ENCODE measurements around the gene ACP3. TPM values are rescaled to one million over a fixed set of nuclear protein-coding genes. Genes with fewer than 3 reads are reported as not detected.
"Not testable (repeated sequence)": the region's sequence is repeated elsewhere in the genome, so short reads cannot be mapped to it uniquely, and the experiment has no call there.

Gene ACP3, protein sequence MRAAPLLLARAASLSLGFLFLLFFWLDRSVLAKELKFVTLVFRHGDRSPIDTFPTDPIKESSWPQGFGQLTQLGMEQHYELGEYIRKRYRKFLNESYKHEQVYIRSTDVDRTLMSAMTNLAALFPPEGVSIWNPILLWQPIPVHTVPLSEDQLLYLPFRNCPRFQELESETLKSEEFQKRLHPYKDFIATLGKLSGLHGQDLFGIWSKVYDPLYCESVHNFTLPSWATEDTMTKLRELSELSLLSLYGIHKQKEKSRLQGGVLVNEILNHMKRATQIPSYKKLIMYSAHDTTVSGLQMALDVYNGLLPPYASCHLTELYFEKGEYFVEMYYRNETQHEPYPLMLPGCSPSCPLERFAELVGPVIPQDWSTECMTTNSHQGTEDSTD
- 10 to 100 TPM; 14.7 to 32.6 TPM for total RNA-seq
- long read RNA-seq, transcript ACPP-202 (11 exons, 1,783 nt), result major isoform, 10 of 20 reads
- long read RNA-seq, partial matches to known transcripts, result 1 of 20 reads
- long read RNA-seq, other reads (novel, unspliced or antisense), result 7 of 20 reads

DNA sequence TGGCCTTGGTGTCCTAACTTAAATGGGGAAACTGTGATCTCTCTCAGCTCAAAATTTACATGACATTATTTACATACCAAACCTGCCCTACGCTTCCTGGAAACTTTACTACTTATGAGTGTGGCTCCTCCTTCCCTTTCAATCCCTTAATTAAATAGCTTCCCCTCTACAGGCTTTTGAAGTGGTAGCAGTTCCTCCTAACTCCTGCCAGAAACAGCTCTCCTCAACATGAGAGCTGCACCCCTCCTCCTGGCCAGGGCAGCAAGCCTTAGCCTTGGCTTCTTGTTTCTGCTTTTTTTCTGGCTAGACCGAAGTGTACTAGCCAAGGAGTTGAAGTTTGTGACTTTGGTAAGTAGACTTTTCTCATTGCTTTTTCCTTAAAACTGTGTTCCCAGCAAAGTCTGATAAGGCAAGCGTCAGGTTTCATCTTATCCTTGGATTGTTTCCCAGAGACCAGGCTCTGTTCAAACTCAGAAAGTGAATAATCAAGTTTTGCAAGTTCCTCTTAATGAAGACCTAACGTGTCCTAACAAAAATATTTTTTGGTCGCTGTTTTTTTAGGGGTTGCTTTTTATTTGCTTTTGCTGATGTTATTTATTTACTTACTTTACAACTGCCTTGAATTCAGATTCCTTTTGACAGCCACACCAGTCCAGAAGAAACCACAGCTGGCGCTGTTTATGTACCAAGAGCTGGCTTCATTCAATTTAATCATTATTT is at the start of gene ACP3:
ACP3 (plus strand) TSS at position 179 of the 720 bp plus-strand sequence; CDS start at position 229, 50 bp downstream.
- intact Hi-C loops (cut with DNase I, micrococcal nuclease), result no loop called here
- peak; percentile 28 to 43 for DNase-seq
- peak; percentile 96 for ATAC-seq

DNA sequence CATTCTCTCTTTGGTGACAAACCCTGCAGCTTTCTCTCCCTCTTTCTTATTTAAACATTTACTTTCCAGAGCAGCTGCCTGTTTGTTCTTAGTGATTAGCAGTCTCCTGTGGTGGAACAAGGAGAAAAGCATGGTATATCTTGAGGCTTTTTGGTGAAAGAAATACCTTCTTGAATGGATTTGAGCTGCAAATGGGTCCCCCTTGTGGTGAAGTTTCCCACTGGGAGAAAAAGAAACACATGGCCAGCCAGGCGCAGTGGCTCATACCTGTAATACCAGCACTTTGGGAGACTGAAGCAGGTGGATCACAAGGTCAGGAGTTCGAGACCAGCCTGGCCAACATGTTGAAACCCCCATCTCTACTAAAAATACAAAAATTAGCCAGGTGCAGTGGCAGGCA is 48.3 kb upstream of the ACP3 start:
- intact Hi-C loops (cut with DNase I, micrococcal nuclease), result no loop called here

DNA sequence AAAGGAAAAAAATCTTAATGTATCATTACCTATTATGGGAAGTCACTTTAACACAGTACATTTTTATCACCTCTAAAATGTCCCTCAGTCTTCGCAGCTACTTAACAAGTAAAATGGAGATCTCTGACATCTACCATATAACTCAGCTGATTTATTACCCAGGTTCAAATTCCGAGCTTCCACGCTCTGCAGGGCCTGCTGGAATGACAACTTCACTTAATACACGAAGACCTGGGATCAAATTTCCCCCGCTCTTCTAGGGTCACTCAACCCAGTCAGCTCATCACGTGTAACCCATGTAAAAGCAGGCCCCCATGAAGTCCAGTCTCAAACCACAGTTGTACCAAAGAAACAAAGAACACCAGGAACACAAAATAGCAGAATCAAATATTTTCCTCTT is 44.2 kb upstream of the ACP3 start:
- no peak for ATAC-seq
- intact Hi-C loops (cut with DNase I, micrococcal nuclease), result no loop called here

More for the DNA sequence above, 48.3 kb upstream of the ACP3 start:
- DNase-seq (no peak), ATAC-seq (no peak)

DNA sequence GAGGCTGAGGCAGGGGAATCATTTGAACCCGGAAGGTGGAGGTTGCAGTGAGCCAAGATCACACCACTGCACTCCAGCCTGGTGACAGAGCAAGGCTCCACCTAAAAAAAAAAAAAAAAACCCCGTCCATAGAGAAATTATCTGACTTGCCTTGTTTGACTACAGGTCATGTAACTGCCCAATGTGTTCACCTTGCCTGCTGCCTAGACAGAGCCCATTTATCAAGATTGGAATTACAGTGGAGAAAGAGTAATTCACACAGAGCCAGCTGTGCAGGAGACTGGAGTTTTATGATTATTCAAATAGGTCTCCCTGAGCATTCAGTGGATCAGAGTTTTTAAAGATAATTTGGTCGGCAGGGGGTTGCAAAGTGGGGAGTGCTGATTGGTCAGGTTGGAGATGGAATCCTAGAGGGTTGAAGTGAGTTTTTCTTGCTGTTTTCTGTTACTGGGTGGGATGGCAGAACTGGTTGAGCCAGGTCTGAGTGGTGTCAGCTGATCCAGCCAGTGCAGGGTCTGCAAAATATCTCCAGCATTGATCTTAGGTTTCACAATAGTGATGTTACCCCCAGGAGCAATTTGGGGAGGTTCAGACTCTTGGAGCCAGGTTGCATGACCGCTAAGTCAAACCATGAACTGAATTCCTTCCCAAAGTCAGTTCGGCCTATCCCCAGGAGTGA is 40.8 kb upstream of the ACP3 start:
- ATAC-seq (peak; percentile 28), DNase-seq (no peak)
- intact Hi-C loops (cut with DNase I, micrococcal nuclease), result no loop called here

More for the DNA sequence above, 44.2 kb upstream of the ACP3 start:
- DNase-seq, result no peak

DNA sequence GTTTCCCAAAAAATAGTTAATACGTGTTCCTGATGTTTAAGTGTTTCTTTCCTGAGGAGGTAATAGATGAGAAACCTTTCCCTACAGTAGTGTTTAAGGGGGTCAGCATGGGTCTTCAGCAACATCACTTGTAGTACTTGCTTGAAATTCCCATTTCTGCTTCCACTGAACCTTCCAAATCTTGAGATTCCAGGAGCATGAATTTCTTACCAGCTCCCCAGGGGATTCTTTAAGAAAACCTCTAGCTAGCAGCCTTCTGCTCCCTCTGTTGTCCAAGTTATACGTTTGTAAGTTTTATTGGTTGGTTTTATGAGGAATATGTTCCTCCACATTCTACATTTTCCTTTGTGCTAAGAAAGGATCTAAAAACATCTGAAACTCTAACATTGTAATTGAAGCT is 38.2 kb upstream of the ACP3 start:
- intact Hi-C loops (cut with DNase I, micrococcal nuclease), result no loop called here
- ATAC-seq (no peak), DNase-seq (no peak)

DNA sequence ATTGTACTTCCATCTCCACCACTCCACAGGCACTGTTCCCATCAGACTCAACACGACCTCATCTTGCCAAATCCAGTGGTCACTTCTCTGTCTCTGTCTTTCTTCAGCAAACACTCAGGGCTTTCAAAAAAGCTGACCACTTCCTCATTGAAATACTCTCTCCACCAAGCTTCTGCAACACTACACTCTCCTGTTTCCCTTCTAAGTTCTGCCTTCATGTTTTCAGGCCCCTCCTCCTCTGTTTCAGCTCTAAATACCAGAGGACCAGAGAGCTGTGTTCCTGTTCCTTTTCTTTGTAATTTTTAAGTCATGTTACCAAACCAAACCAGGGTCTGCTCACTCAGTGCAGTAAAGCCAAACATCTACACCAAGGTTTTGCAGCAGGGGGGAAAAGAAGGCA is 33.8 kb upstream of the ACP3 start:
- DNase-seq (no peak), ATAC-seq (no peak)
- intact Hi-C loops (cut with DNase I, micrococcal nuclease), result no loop called here

DNA sequence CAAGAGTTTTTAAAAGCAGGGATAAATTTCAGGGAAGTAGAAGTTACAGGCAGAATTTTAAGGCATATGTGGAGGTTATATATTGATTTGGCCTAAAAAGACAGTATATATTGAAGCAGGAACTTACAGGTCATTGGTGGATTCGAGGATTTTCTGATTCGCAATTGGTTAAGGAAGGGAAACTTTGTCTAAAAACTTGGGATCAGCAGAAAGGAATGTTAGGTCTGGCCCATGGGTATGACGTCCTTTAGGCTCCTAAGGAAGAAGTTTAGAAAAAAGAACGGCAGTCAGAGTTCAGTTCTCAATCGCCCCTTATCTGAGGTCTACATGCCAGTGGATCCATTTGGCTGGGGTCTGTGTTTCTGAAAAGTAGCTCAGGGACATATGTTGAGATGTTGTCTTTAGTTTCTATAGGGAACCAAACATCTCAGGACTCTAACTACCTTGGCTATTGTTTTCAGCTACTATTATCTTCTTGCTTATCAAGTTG is 33.2 kb upstream of the ACP3 start:
- ATAC-seq, result no peak
- intact Hi-C loops (cut with DNase I, micrococcal nuclease), result no loop called here

DNA sequence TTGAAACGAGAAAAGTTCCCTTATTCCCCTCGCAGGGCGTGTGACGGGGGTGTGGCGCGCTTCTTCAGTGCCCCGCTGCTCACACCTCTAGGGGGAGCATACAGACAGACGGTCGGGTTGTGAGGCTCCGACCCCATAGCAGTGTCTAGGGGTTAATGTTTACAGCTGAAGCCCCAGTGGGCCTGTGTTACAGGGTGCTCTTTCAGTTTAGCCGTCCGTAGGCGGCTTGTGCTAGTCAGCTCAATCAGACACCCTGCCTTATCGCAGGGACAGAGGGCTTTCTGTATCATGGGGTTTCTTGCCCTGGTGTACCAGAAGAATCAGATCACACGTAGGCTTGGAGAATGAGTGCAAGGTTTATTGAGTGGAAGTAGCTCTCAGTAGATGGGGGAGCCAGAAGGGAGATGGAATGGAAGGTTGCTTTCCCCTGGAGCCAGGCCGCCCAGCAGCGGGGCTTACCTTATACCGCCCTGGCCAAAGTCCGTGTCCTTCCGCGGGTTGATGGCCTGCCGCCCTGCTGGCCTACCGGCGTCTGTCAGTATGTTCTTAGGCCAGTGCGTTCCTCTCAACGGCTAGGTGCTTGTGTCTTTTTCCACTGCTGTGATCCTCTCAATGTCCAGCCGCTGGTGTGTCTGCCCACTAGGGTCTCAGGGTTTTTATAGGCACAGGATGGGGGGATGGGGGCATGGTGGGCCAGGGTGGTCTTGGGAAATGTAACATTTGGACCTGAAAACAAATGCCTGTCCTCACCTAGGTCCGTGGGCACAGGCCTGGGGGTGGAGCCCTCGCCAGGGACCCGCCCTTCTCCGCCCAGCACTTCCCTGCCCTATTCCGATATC is 32.2 kb upstream of the ACP3 start:
- intact Hi-C loops (cut with DNase I, micrococcal nuclease), result no loop called here
- no peak for DNase-seq
- ATAC-seq, result peak; percentile 60

More for the DNA sequence above, 33.2 kb upstream of the ACP3 start:
- DNase-seq, result no peak

DNA sequence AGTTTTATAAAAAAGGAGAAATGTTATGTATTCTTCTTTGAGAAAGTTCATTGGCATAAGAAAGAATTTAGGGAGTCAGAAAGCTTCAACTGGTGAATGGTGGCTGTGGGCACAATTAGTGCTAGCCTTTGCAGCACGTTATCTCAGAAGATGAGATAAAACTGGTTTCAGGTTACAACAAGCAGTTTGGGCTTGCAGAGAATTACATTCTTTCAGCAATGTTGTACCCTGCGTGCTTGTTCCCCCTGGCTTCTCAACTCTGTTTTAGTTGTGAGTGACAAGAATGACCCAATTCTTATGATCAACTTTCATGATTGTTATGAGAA is 31.6 kb upstream of the ACP3 start:
- intact Hi-C loops (cut with DNase I, micrococcal nuclease), result no loop called here
- ATAC-seq (no peak), DNase-seq (no peak)

DNA sequence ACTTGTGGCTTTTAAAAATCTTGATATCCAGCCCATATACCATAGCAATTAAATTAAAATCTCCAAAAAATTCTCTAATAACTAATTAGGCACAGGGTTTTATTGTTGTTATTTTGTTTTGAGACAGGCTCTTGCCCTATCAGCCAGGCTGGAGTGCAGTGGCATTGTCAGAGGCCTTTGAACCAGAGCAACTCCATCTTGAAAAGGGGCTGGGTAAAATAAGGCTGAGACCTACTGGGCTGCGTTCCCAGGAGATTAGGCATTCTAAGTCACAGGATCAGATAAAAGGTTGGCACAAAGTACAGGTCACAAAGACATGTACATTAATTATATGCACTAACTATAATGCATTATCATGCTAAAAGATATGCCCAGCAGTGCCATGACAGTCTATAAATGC is 31.2 kb upstream of the ACP3 start:
- DNase-seq, result no peak

DNA sequence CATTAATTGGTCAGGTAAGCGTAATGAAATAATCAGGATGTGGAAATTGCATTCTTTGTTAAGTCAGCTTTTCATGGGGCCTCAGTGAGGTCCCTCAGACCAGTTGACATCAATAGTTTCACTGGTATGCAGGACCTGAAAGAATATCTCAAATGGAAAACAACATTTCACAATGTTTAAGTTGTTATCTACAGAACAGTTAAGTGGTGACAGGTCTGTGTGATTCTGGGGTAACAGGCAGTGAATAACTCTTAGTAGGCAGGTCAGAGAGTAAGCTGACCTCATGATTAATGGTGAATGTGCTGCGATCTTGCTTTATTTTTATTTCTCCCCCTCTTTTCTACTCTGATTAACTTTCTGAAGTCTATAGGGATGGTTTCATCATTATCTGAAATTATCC is 28.9 kb upstream of the ACP3 start:
- intact Hi-C loops (cut with DNase I, micrococcal nuclease), result no loop called here
- no peak for DNase-seq
- no peak for ATAC-seq

More for the DNA sequence above, 31.2 kb upstream of the ACP3 start:
- intact Hi-C loops (cut with DNase I, micrococcal nuclease), result no loop called here
- no peak for ATAC-seq

DNA sequence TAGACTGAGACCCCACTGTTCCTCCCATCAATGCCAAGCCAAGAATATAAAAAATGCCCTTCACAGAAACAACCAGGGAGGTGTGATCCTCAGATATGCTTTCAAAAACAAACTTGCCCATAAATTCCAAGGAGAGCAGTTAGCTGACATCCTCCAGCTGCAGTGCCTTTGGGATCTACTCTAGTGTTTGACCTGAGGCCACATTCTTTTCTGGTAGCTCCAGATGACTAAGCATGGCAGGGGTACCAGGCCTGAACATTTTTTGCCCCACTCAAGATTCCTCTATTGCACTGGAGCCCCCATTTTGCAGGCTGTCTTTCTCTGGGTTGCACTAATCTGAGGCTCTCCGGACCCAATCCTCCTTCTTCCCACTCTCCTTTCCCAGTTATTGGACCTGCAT is 27.9 kb upstream of the ACP3 start:
- DNase-seq (no peak), ATAC-seq (no peak)
- intact Hi-C loops (cut with DNase I, micrococcal nuclease), result no loop called here

DNA sequence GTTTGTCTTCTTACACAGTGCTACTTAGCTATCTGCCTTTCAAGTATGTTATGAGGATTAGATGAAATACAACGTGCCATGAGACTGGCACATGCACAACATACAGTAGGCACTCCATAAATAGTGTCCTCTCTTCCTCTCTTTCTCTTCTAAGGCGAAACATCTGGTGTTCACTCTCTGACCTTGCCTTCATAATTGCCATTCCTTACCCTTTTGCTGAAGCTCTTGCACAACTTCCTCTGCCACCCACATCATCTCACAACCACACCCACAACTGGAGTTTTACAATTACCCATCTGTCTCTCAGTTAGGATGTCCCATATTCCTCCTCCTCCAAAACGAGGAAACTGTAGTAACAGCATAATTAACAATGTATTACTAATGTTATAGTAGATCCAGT is 26.4 kb upstream of the ACP3 start:
- no peak for DNase-seq
- intact Hi-C loops (cut with DNase I, micrococcal nuclease), result no loop called here
- ATAC-seq, result peak; percentile 86

DNA sequence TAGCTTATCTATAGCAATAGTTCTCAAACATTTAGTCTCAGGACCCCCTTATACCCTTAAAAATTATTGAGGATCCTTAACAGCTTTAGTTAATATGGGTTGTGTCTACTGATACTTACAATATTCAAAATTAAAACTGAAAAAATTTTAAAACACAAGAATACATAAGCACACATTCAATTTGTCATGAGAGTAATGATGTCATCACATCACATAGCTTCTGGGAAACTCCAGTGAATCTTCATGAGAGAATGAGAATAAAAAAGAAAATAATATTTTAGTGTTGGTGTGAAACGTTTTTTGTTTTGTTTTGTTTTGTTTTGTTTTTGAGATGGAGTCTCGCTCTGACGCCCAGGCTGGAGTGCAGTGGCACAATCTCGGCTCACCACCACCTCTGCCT is 25.2 kb upstream of the ACP3 start:
- ATAC-seq, result no peak
- intact Hi-C loops (cut with DNase I, micrococcal nuclease), result no loop called here
- DNase-seq, result no peak

DNA sequence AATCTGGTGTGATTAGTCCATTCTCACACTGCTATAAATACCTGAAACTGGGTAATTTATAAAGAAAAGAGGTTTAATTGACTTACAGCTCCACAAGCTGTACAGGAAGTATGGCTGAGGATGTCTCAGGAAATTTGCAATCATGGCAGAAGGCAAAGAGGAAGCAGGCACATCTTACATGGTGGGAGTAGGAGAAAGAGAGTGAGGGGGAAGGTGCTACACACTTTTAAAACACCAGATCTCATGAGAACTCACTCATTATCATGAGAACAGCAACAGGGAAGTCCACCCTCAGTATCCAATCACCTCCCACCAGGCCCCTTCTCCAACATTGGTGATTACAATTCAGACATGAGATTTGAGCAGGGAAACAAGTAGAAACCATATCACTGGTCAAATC is 24.0 kb upstream of the ACP3 start:
- intact Hi-C loops (cut with DNase I, micrococcal nuclease), result no loop called here
- DNase-seq (no peak), ATAC-seq (no peak)

DNA sequence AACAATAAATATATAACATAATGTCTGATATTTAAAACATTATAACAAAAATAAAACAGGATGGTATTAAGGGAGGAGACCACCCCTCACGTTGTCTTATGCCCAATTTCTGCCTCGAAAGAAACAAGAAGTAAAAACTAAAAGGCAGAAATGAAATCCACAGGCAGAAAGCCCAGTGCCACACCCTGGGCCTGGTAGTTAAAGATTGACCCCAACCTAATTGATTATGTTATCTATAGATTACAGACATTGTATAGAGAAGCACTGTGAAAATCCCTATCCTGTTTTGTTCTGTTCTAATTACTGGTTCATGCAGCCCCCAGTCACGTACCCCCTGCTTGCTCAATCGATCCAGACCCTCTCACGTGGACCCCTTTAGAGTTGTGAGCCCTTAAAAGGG is 22.3 kb upstream of the ACP3 start:
- ATAC-seq (no peak), DNase-seq (no peak)
- intact Hi-C loops (cut with DNase I, micrococcal nuclease), result no loop called here

DNA sequence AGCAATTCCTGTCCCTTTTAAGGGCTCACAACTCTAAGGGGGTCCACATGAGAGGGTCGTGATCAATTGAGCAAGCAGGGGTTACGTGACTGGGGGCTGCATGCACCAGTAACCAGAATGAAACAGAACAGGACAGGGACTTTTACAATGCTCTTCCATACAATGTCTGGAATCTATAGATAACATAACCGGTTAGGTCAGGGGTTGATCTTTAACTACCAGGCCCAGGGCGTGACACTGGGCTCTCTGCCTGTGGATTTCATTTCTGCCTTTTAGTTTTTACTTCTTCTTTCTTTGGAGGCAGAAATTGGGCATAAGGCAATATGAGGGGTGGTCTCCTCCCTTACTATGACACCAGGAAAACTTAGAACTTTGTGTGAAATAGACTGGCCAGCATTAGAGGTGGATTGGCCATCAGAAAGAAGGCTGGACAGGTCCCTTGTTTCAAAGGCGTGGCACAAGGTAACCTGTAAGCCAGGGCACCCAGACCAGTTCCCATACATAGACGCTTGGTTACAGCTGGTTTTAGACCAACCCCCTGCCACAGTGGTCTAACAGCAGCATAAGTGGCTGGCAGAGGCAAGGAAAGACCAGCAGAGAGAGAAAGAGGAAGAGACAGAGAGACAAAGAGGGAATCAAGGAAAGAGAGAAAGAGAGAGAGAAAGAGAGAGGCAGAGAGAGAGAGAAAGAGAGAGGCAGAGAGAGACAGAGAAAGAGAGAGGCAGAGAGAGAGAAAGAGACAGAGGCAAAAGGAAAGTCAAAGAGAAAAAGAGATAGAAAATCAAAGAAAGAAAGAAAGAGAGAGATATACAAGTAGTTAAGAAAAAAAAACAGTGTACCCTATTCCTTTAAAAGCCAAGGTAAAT is 13.6 kb upstream of the ACP3 start:
- intact Hi-C loops (cut with DNase I, micrococcal nuclease), result not testable (repeated sequence)
- peak; percentile 83 for ATAC-seq

DNA sequence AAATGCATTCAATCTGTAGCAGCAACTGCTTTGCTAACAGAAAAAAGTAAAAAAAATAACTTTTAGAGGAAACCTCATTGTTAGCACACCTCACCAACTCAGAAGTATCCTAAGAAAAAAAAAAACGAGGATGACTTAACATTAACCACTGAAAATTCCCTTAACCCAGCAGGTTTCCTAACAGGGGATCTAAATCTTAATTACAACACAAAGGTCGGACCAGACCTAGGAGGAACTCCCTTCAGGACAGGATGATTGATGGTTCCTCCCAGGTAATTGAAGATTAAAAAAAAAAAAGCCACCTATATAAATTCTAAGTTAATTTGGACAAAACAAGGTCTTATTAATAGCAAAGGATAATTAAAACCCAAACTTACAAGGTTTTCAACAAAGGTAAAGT is 12.9 kb upstream of the ACP3 start:
- peak; percentile 51 for ATAC-seq
- DNase-seq; intact Hi-C loops (cut with DNase I, micrococcal nuclease): not testable (repeated sequence)

More for the DNA sequence above, 13.6 kb upstream of the ACP3 start:
- DNase-seq, result peak in 1 of 2 donors; percentile 14

All from left colon (tissue), 2 donors.